Mucosa of descending colon (tissue), 3 donors: ENCODE measurements around the gene KRT3. TPM values are rescaled to one million over a fixed set of nuclear protein-coding genes. Genes with fewer than 3 reads are reported as not detected.

Experiments
- ATAC-seq: fragments of 200-7000 bp; cut with Tn5 transposase; one replicate; pipeline ENCODE4 v1.9.1; 2020; ENCODE audit warnings: mild to moderate bottlenecking, moderate library complexity
- DNase-seq, 3 donors: peaks; one replicate each; pipeline ENCODE4 v3.0.0-alpha.2; 2020
- H3K36me3 ChIP-seq: fragments of 200-600 bp; one replicate; pipeline ENCODE4 v1.8.0; 2021; ENCODE audit warnings: low read depth, mild to moderate bottlenecking
- H3K4me1 ChIP-seq: fragments of 200-600 bp; one replicate; pipeline ENCODE4 v1.8.0; 2021; ENCODE audit warnings: low read depth, mild to moderate bottlenecking
- H3K4me3 ChIP-seq: fragments of 200-600 bp; one replicate; pipeline ENCODE4 v1.8.0; 2021; ENCODE audit warnings: mild to moderate bottlenecking
- H3K9me3 ChIP-seq: fragments of 200-600 bp; one replicate; pipeline ENCODE4 v1.8.0; 2021; ENCODE audit warnings: mild to moderate bottlenecking
- CTCF ChIP-seq: fragments of 200-600 bp; IDR thresholded peaks from one replicate; pipeline ENCODE4 v1.8.0; 2022; ENCODE audit warnings: antibody characterized with exemption, mild to moderate bottlenecking
- intact Hi-C, 2 donors: fragments of 100-400 bp; cut with DNase I in 1 of 2; cut with micrococcal nuclease in 1 of 2; formaldehyde crosslinking; loops; one replicate each; pipeline versions ENCODE4 v1.11.0 to v1.11.1; 2022; cut with DNase I, micrococcal nuclease
- total RNA-seq, 3 donors: library from RNA; stranded (reverse); fragmentation: NEBNext Ultra II Directional in 2 of 3; extraction: Animal tissue kit (Norgen Biotek cat#: 25700) in 2 of 3; gene quantifications; one replicate each; pipeline versions ENCODE4 v1.2.1 to v1.2.4, GENCODE V29; 2021 to 2023
- donor health status: DM: no; HTN: no; CAD: no; lungs with moderate emphysema.
- donor health status: DM: no; HTN: no; CAD: no.
- donor health status: DM: no; HTN: yes; CAD: no.

KRT3 gene
- total RNA-seq, 3 donors from 2014 or later: not detected

DNA sequence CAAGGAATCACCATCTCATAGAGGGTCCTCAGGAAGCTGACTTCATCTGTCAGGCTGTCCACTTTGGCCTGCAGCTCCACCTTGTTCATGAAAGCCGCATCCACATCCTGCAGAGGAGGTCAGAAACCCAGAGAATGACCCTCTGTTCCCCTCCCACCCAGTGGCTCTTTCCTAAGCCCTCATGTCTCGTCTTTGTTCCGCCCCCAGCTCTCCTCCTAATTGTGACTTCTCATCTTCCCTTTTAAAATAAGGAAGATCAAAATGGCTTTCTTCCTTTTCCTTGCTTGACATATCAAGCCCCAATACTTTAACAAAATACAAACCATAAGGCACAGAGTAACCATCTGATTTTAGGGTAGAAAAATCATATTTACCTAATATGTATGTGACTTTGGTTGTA is 23.1 kb downstream of the KRT3 start:
- intact Hi-C loops: no loop called here
- TF ChIP-seq CTCF: no peak
- no peaks in the 10 kb centered on the region for H3K36me3 ChIP-seq
- ATAC-seq (no peak), DNase-seq (no peak)
- H3K4me1 ChIP-seq: no peaks in the 10 kb centered on the region
- no peak overlapping the region for H3K4me3 ChIP-seq
- H3K9me3 ChIP-seq: no peaks in the 10 kb centered on the region

GRCh38 chr12:52772188-52772587 is 23.7 kb downstream of the KRT3 start:
- DNase-seq: no peak
- no peak for TF ChIP-seq CTCF
- H3K9me3 ChIP-seq: no peaks in the 10 kb centered on the region
- ATAC-seq: no peak
- no peak overlapping the region for H3K4me3 ChIP-seq
- no peaks in the 10 kb centered on the region for H3K4me1 ChIP-seq
- no peaks in the 10 kb centered on the region for H3K36me3 ChIP-seq
- intact Hi-C loops: no loop called here

- no peaks in the 10 kb centered on the region for H3K9me3 ChIP-seq
- intact Hi-C loops: no loop called here
- TF ChIP-seq CTCF: no peak
- H3K36me3 ChIP-seq: no peaks in the 10 kb centered on the region
- ATAC-seq (no peak), DNase-seq (no peak)
- no peak overlapping the region for H3K4me3 ChIP-seq
- H3K4me1 ChIP-seq: no peaks in the 10 kb centered on the region
Observed at GRCh38 chr12:52771505-52771904, 24.4 kb downstream of the KRT3 start.

GRCh38 chr12:52771088-52771487 is 24.8 kb downstream of the KRT3 start:
- no peak for TF ChIP-seq CTCF

GRCh38 chr12:52769946-52770345 is 26.0 kb downstream of the KRT3 start:
- Histone ChIP-seq H3K4me3 (no peak overlapping the region), H3K4me1 (no peaks in the 10 kb centered on the region), H3K9me3 (no peaks in the 10 kb centered on the region), H3K36me3 (no peaks in the 10 kb centered on the region)
- ATAC-seq: no peak
- no peak for TF ChIP-seq CTCF
- no peak for DNase-seq
- intact Hi-C loops: no loop called here

More at GRCh38 chr12:52771088-52771487, 24.8 kb downstream of the KRT3 start:
- no peak for ATAC-seq
- Histone ChIP-seq H3K36me3 (no peaks in the 10 kb centered on the region), H3K4me1 (no peaks in the 10 kb centered on the region), H3K4me3 (no peak overlapping the region), H3K9me3 (no peaks in the 10 kb centered on the region)
- intact Hi-C loops: no loop called here
- DNase-seq: no peak

GRCh38 chr12:52769354-52769753 is 26.6 kb downstream of the KRT3 start:
- Histone ChIP-seq H3K4me3 (no peak overlapping the region), H3K9me3 (no peaks in the 10 kb centered on the region), H3K4me1 (no peaks in the 10 kb centered on the region), H3K36me3 (no peaks in the 10 kb centered on the region)
- no peak for DNase-seq
- intact Hi-C loops: no loop called here
- ATAC-seq: no peak
- TF ChIP-seq CTCF: no peak
